T1000 (cell line): ENCODE results near the gene TMEM220.
A peak's percentile ranks its signal among the peaks of the same experiment; 100 is the strongest.

Experiments used
- DNase-seq: peaks from one replicate; lab custom pipeline; 2025; ENCODE audit warnings: mixed read lengths; lab: John Stamatoyannopoulos, UW

TMEM220 gene

DNA sequence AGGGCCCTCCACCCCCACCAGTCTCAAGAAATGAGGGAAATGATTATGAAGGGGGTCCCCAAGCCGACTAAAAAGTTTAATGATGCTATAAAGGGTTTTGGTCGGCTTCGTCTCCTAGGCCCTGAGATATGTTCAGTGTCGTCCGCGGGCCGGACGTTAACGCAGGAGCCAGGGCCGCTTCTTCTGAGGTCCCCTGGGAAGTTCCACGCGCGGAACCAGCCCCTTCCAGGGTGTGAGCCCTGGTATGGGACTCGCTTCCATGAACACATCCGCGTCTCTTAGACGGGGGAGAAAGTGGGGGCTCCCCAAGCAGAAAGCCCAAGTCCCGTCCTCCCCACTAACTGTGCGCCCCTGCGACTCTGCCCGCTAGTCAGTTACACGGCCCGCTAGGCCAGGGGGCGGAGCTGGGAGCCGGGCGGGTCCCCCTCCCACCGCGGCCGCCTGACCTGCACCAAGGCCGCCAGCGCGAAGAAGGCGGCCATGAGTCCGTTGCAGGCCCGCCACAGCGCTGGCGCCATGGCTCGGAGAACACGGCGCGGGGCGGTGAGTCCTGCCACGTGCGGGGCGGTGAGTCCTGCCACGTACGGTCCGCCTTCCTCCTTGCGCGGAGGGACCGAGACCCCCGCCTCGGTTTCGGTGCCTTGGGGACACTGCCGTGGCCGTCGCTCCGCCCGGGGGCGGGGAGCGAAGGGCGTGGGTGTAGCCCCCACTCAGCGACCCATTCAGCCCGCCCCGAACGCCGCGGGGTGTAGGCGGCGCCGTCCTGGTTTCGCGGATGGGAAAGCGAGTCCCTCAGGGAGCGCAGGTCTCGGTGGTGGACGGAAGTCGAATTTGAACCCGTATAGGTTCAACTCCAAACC is at the start of gene TMEM220:
TMEM220 (minus strand) TSS at position 690 of the 860 bp plus-strand sequence; CDS start at position 518, 172 bp downstream.
- DNase-seq, result peak; percentile 18

DNA sequence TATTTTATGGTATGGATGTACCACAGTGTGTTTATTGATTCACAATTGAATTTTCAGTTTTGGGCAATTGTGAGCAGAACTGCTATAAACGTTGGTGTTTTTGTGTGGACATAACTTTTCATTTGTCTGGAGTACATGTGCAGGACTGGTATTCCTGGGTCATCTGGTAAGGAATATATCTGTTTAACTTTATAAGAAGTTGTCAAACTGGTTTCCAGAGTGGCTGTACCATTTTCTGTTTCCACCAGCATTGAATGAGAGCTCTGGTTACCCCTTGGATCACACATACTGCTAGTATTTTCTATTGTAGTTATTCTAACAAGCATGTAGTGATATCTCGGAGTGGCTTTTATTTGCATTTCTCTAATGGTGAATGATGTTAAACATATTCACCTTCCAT is 49.8 kb upstream of the TMEM220 start:
- no peak for DNase-seq

DNA sequence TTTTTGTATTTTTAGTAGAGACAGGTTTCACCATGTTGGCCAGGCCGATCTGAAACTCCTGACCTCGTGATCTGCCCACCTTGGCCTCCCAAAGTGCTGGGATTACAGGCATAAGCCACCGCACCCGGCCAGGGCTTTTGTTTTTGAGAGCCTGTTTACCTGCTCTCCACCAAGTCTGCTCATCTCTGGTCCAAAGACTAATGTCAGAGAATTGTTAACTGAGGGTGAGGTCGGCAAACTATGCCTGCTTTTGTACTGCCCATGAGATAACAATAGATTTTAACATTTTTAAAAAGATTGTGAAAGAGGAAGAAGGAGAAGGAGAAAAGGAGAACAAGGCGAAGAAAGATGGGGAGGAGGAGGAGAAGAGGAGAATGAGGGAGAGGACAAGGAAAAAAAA is 48.1 kb upstream of the TMEM220 start:
- no peak for DNase-seq

DNA sequence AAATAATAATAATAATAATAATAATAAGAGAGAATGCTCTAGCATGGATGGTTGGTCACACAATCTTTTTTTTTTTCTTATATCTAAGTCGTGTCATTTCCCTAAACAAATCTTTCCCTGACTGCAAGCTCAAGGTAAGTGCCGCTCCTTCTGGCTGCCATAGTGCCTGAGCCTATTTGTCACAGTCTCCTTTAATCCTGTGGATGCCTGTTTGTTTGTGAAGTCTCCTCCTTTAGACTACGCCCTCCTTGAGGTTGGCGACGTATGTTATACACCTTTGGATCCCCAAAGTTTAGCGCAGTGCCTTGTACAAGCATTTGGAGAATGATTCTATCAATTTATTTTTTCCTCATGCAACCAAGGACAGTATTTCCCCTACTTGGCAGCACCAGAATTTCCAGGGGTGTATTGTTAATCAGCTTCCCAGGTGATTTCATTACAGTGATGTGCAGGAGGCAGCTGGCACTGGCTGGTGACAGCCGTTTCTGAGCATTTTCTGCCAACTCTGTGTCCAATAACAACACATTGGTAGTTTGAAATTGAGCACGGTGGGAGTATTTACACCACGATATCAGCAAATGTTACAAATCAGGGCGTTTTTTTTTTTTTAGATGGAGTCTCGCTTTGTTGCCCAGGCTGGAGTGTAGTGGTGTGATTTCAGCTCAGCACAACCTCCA is 47.4 kb upstream of the TMEM220 start:
- no peak for DNase-seq

DNA sequence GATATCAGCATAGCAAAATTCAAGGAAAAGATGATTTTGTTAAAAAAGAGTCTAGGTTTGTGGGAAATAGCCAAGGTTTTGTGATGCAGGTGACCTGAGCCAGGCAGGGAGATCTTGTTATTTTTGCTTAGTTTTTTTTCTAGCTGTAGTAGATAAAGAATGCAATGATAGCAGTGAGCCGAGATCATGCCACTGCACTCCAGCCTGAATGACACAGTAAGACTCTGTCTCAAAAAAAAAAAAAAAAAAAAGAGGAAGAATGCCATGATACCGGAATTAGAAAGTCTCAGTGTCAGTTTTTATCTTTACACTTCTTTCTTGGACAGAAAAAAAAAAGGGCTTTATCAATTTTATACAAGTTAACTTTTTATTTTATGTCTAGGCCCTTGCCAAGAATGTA is 46.6 kb upstream of the TMEM220 start:
- no peak for DNase-seq

DNA sequence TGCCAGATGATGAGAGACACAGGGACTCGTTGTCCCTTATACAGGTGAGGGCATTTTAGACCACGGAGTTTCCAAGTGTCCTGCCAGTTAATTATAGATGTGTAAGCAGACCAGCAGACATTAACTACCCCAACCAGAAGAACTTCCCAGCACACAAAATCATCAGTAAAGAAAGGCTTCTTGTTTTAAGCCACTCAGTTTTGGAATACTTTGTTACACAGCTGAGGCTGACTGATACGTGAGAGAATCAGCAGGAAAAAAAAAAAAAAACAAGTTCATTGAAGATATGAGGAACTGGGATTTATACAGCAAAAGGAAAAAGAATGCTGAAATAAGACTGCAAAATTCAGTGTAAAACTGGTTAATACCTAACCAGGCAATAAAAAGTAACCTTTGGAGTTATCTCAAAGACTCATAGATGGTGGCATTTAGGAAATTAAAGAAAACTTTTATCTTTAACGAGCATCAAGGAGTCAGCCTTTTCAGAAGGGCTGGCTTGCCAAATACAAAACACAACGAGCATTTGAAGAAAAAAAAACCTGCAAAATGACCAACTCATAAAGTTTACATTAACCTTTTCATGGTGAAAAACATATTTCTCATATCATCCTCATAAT is 46.0 kb upstream of the TMEM220 start:
- DNase-seq, result no peak

DNA sequence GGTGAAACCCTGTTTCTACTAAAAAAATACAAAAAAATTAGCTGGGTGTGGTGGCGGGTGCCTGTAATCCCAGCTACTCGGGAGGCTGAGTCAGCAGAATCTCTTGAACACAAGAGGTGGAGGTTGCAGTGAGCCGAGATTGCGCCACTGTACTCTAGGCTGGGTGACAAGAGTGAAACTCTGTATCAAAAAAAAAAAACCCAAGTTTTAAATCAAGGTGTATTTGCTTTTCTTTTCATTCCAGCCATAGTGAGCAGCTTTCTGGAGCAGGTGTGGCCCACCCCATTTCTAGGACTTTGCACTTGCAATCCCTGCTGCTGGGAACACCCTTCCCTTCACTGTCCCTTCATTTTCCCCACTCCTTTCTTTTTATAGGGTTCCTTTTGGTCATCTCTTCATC is 45.2 kb upstream of the TMEM220 start:
- DNase-seq, result no peak

DNA sequence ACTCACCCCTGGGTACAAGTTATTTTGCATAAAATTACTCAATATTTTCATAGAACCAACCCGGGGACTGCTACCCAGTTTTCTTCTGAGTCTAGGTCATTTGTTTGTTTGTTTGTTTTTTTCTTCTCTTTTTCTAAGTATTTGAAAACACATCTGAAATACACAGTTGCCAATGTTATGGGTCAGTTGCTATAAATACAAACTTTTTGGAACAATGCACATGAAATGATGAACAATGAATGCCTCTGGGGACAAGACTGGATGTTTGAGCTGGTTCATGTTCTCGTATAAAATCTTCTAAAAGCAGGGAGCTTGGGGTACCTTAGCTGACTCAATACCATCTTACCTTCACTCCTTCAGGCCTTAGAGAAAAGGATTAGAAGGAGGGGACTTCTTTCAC is 43.6 kb upstream of the TMEM220 start:
- no peak for DNase-seq

DNA sequence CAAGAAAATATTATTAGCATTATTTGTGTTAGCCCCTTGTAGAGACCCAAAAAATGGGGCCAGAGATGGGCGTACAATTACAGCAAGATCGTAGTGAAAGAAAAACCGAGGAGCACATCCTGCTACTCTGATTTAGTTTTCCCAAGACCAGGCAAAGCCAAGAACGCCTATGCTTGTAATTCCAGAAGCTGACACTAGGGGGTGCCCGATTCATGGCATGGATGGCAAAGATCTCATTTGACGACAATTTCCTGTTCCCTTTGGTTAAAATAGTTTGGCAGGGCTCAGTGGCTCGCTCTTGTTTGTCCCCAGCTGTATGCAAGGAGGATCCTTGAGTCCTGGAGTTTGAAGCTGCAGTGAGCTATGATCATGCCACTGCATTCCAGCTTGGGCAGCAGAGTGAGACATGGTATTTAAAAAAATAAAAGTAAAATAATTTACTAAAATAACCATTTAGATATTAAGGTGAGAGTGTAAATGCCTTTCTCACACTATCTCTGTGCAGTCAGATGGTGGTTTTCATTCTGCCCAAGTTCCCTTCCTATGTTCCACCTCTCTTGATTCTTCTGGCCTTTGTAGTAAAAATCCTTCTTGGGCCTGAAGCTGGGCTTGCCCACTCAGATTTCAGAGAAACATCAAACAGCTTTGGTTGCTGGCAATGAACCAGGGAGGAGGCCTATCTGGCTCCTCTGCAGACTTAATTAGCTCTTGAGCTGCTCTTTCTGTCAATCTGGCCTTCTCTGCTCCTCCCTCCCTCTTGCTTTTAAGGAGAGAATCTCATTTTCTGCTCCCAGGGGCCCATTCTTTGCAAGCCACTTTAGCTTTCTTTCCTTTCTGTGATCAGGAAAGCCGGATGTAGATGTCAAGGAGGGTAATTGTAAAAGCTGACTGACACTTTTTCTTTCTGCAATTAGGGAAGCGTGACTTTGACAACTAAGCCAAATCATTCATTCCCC is 42.9 kb upstream of the TMEM220 start:
- no peak for DNase-seq

DNA sequence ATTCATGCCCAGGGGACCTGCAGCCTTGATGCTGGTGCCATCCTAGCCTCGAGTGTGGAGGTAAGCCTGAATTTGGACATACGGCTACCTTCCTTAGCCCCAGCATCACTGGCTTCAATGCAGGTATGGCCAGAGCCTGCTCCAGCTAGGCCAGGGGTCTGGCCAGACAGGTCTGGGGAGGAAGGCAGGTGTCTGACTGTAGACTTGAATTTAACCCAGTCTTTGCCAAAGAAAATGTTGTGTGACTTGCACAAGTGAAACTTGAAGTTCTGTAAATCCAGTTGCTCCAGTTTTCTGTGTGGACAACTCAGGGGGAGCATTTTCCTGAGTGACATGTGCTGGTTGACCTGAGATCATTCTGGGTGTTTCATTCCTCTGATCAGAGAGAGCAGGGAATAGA is 41.3 kb upstream of the TMEM220 start:
- no peak for DNase-seq

DNA sequence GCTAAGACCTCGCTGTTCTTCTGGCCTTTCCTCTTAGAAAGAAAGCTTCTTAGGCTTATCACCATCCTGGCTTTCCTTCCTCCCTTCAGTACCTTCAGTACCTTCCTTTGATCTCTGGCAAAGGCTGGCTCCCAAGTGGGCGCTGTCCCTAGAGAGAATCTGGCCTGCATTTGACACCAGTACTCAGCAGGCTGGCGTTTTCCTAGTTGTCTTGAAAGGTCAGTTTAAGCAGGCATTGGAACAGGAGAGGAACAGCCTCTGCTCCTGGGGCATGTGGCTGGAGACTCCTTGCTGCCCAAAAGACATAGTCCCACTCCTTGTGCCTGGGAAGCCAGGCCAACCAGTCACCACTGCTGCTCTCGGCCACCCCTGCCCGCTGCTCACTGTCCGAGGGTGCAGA is 40.0 kb upstream of the TMEM220 start:
- no peak for DNase-seq

DNA sequence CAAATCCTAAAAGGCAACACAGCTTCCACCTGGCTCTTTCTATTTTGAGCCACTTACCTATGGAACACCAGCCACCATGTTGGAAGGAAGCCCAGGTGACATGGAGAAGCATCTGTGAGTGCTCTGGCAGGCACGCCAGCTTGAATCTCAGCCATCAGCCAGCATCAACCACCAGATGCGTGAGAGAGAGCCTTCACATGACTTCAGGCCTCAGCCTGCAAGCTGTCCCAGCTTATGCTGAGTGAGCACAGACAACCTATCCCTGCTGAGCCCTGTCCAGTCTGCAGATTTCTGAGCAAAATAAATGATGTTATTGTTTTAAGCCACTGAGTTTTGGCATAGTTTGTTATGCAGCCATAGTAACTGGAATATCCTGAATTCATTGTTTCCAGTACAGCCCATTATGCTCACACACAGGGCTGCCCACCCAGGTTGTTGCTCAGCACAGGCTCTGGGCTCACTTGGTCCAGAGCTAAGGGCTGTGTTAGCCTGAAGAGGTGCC is 39.0 kb upstream of the TMEM220 start:
- no peak for DNase-seq

DNA sequence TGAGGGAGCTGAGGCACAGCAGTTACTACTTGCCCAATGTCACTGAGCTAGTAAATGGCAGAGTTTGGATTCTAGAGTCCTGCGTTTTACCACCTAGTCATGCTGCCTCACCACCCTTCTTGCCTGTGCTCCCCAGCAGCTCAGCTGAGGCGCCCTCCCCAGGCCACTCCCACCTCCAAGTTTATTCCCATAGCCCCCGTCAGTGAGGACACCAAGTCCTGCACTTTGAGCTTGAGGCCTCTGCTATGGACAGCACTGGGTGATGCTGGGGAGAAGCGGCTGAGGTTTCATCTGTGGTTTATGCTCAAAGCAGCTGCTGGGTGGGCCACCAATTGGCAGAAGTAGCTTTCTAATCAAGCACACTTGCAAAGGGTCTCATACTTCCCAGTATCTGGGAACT is 37.4 kb upstream of the TMEM220 start:
- no peak for DNase-seq

DNA sequence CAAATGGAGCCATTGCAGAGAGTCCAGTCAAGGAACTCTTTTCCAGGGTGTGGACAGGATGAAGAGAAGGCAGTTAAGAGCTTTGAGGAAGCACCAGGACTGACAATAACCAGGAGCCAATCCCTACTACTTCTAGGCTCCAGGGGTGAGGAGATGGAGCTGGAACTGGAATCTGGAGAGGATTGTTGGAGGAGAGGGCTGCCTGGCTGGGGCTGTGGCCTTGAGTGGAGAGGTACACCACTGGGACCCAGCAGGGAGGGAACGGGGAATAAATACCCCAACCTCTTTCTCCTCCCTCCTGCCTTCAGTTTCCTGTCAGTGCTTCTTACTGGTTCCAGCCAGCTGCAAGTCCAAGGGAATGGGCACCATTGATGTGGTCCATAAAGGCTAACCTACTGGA is 32.2 kb upstream of the TMEM220 start:
- no peak for DNase-seq

DNA sequence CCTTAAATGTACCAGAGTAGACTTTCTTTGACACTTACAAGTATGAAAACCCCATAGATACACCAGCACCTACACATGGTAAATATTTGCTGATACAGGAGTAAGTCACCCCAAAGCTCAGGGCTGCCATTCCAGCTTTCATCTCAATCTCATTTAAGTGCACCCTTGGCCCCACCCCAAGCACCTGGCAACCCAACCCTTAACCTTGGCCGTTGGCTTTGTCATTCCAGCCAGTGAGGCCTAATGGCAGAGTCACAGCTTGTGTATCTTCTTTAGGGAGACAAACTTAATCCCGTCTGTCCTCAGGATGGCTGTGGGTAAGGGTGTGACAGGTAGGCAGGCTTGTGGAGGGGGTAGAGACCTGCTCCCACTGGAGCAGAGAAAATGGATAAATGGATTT is 31.5 kb upstream of the TMEM220 start:
- DNase-seq, result no peak

DNA sequence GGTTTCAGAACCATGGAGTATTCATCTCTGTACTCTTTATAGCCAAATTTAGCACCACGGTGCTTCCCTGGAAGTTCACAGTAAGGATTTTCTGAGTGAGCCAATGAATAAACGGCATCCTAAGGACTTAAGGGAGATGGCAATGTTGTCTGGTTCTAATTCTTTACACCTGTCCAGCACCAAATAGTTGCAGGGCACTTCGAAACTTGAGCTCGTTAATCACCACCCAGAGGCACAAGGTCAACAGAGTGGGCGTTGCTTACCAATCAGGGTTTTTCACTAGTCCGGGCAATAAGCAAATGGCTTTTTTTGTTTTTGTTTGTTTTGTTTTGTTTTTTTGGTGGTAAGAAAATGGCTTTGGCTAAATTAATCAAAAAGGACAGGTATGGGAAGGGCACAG is 28.2 kb upstream of the TMEM220 start:
- DNase-seq, result no peak

DNA sequence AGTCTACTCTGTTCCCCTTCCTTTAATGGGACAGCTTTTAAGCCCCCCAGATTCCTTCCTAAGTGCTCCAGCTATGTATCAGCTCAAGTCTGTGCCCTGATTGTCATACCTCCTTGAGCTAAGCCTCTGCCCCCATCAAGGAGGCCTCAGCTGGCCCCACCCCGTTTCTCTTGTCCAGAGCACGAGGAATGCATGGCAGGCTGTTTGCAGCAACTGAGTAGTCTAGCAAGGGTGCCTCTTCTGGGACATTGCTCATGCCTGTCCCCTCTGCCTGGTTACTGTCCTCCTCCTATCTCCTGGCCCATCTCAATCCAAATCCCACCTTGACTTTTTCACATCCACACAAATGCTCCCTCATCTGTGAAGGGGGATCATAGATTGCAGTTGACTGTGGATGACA is 27.8 kb upstream of the TMEM220 start:
- no peak for DNase-seq

DNA sequence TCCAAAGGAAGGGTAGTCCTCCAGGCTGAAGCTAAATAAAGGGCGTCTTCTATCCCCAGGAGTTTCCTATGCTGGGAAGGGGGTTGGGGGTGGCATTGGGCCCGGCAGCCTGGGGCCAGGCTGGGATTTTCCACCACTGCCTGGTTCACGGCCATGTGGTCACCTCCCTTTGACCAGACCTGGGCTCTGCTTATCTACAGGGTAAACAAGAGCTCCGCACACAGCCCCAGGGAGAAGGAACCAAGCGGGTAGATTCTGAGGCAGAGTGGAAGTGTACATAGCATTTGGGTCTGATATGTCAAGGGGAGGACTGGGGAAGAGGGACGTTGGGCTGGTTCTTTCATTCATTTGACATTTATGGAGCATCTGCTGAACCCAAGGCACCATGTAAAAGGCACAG is 27.2 kb upstream of the TMEM220 start:
- no peak for DNase-seq

DNA sequence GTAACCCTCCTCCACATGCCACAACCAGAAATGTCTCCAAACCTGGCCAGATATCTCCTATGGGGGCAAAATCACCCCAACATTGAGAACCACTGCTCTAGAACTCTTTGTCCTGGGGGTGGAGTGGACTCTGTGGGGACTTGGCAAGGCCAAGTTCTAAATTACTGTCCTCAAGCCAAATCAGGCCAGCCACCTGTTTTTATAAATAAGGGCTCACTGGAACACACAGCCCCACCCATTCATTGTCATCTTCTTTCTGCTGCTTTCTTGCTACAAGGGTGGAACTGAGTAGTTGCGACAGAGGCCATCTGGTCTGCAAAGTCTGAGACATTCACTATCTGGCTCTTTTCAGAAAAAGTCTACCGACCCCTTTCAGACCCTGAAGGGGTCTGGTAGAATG is 26.8 kb upstream of the TMEM220 start:
- no peak for DNase-seq

DNA sequence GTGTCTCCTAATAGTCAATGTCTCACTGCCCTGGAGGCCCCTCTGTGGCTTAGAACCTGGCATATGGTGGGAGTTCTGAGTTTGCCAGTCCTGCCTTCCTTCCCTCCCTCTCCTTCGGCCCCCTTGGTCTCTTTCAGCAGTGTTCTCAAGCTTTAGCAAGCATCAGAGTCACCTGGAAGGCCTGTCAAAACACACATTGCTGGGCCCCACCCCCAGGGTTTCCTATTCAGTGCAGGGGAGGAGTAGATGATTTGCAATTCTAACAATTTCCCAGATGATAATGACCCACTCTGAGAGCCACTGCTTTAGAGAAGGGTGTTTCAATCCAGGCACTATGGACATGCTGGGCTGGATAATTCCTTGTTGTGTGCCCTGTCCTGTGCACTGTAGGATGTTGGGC is 26.4 kb upstream of the TMEM220 start:
- no peak for DNase-seq

DNA sequence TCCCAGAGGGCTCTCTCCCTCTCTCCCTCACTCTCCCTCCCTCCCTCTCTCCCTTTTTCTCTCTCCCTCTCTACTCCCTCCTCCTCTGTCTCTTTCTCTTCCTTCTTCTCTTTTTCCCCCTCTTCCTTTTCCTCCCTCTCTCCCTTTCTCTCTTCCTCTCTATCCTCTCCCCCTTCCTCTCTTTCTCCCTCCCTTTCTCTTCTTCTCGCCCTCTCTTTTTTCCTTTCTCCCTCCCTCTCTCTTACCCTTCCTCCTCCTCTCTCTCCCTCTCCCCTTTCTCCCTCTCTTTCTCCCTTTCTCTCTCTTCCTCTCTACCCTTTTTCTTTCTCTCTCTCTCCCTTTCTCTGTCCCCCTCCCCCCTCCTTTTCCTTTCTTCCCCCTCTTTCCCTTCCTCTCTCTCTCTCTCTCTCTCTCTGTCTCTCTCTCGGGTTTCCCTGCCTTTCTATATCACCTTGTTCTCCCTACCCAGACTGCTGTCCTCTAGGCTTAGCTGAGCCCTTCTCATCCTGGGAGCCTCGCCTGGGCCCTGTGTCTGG is 25.8 kb upstream of the TMEM220 start:
- DNase-seq, result no peak
